ENCODE measurements around the gene MDK.

DNA sequence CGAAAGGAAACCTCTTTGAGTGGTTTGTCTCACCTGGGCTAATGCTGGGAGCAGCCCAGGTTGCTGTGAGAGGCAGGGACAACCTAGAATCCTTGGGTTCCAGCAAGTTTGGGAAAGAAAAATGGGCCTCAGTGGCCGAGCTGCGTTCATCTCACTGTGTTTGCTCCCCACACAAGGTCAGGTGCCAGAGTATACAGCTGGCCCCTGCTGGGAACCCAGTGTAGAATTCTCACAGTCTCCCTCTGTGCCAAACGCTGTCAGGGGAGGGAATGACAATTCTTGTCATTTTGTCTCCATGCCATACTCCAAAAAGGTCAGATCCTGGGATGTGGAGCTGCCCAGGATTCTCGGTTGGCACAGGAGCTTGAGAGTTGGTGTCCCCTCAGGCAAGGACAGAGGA lies 29.9 kb upstream of the MDK start:
- TF ChIP-seq ARNTL (CRISPR knock-in tag; IDR thresholded peaks at IDR 0.05; ENCODE audit: borderline replicate concordance, low read depth) = no peak
- no peak for TF ChIP-seq ZNF70 (CRISPR knock-in tag; IDR thresholded peaks at IDR 0.05)
- TF ChIP-seq ESRRG (CRISPR knock-in tag; IDR thresholded peaks at IDR 0.05) = no peak
- no peak for TF ChIP-seq BACH2 (CRISPR knock-in tag; IDR thresholded peaks at IDR 0.05; ENCODE audit: borderline replicate concordance)
- no peak for TF ChIP-seq ZFP30 (CRISPR knock-in tag; IDR thresholded peaks at IDR 0.05)
- TF ChIP-seq CREB5 (CRISPR knock-in tag; IDR thresholded peaks at IDR 0.05; ENCODE audit: low read depth) = no peak
- no peak for TF ChIP-seq CSRNP3 (CRISPR knock-in tag; IDR thresholded peaks at IDR 0.05)
- TF ChIP-seq POU6F1 (CRISPR knock-in tag; IDR thresholded peaks at IDR 0.05; ENCODE audit: borderline replicate concordance, low read depth) = no peak
- no peak for TF ChIP-seq TOX (CRISPR knock-in tag; IDR thresholded peaks at IDR 0.05; ENCODE audit: borderline replicate concordance)
- no peak for TF ChIP-seq SNAI2 (CRISPR knock-in tag; IDR thresholded peaks at IDR 0.05)
- TF ChIP-seq PATZ1 (CRISPR knock-in tag; IDR thresholded peaks at IDR 0.05; ENCODE audit: borderline replicate concordance) = no peak
- TF ChIP-seq TCF4 (CRISPR knock-in tag; IDR thresholded peaks at IDR 0.05; ENCODE audit: borderline replicate concordance) = no peak
- TF ChIP-seq GLIS3 (CRISPR knock-in tag; IDR thresholded peaks at IDR 0.05) = no peak
